GM12878 (cell line): ENCODE data around the gene FSIP1. TPM values are rescaled to one million over a fixed set of nuclear protein-coding genes. Genes with fewer than 3 reads are reported as not detected.

ENCODE experiments used
- ATAC-seq: fragments of 200-7000 bp; cut with Tn5 transposase; 3 replicates; pipeline ENCODE4 v1.9.1; 2020; ENCODE audit warnings: mild to moderate bottlenecking, moderate library complexity
- BruUV-seq: library from RNA; stranded (reverse); fragments of 400-500 nt; replicated peaks from 2 replicates; lab custom pipeline; 2021; lab: Mats Ljungman, UMichigan
- CTCF ChIA-PET: fragments of 300-600 bp; sonication (Branson Sonifier 250); formaldehyde crosslinking; extraction: SDS; loops from one replicate; lab custom pipeline; 2021; ENCODE audit warnings: inconsistent platforms; lab: Yijun Ruan, JAX
- POLR2A ChIA-PET: fragments of 350-600 bp; formaldehyde crosslinking; extraction: SDS; loops from one replicate; lab custom pipeline; 2021; ENCODE audit warnings: inconsistent platforms; lab: Charles Lee
- RAD21 ChIA-PET: fragments of 300-600 bp; sonication (Branson Sonifier 250); formaldehyde crosslinking; loops from one replicate; lab custom pipeline; 2023; ENCODE audit warnings: antibody characterized with exemption; ENCODE audit not compliant: unreplicated experiment; lab: Charles Lee
- SMC1A ChIA-PET: fragments of 300-600 bp; sonication (Branson Sonifier 250); formaldehyde crosslinking; loops from one replicate; lab custom pipeline; 2023; ENCODE audit not compliant: unreplicated experiment, uncharacterized antibody; lab: Charles Lee
- DNase-seq: peaks from one replicate; pipeline ENCODE4 v3.0.0-alpha.2; 2011; ENCODE audit warnings: low read depth, low spot score
- FAIRE-seq: peaks from 3 replicates; lab custom pipeline; 2011; peaks lifted over from hg19 to GRCh38; lab: Jason Lieb, UNC
- H2AFZ ChIP-seq: 2 replicates; pipeline ENCODE4 v1.6.0; 2011; ENCODE audit warnings: low read depth, low read length, control low read depth; ENCODE audit not compliant: control insufficient read depth
- H3K27ac ChIP-seq: 2 replicates; pipeline ENCODE4 v1.5.1; 2011; ENCODE audit warnings: control low read depth; ENCODE audit not compliant: control insufficient read depth, insufficient read depth
- H3K27me3 ChIP-seq, 2 experiments: replicated peaks in 1 of 2; 2 replicates each; pipeline versions ENCODE4 v1.6.0 to v1.6.1; 2011; ENCODE audit warnings: low read length in 1 of 2; ENCODE audit not compliant: control insufficient read depth in 2 of 2, insufficient read depth in 2 of 2
- H3K36me3 ChIP-seq, 2 experiments: 2 replicates each; pipeline ENCODE4 v1.5.1; 2011; ENCODE audit warnings: low read length in 1 of 2; ENCODE audit not compliant: control insufficient read depth in 2 of 2, insufficient read depth in 2 of 2
- H3K4me1 ChIP-seq: 2 replicates; pipeline ENCODE4 v1.6.1; 2011; ENCODE audit warnings: mild to moderate bottlenecking, low read length, moderate library complexity, mixed read lengths; ENCODE audit not compliant: control insufficient read depth, insufficient read depth
- H3K4me2 ChIP-seq: 2 replicates; pipeline ENCODE4 v1.6.0; 2011; ENCODE audit warnings: control low read depth; ENCODE audit not compliant: control insufficient read depth, insufficient read depth
- H3K4me3 ChIP-seq: fragments of 200-600 bp; sonication (generic); 2 replicates; pipeline ENCODE4 v1.5.1; 2016
- H3K79me2 ChIP-seq: 2 replicates; pipeline ENCODE4 v1.6.0; 2011; ENCODE audit warnings: low read length; ENCODE audit not compliant: control insufficient read depth, insufficient read depth
- H3K9ac ChIP-seq: 2 replicates; pipeline ENCODE4 v1.8.0; 2011; ENCODE audit warnings: low read length, control low read depth, mixed read lengths; ENCODE audit not compliant: control insufficient read depth, insufficient read depth
- H3K9me3 ChIP-seq: replicated peaks from 3 replicates; pipeline ENCODE4 v1.5.1; 2011; ENCODE audit warnings: mild to moderate bottlenecking, low read length; ENCODE audit not compliant: control insufficient read depth, insufficient read depth
- H4K20me1 ChIP-seq: 2 replicates; pipeline ENCODE4 v1.6.0; 2011; ENCODE audit not compliant: control insufficient read depth, insufficient read depth
- BHLHE40 ChIP-seq, 2 experiments: fragments of 450-650 bp in 1 of 2; IDR thresholded peaks; 2 replicates each; pipeline ENCODE4 v1.6.1; 2011 to 2017; ENCODE audit warnings: low read depth in 2 of 2, borderline replicate concordance in 1 of 2, improper control_type of control experiment in 1 of 2, low read length in 1 of 2, mild to moderate bottlenecking in 1 of 2
- KLF5 ChIP-seq: fragments of 450-650 bp; IDR thresholded peaks from 2 replicates; pipeline ENCODE4 v1.6.1; 2014; ENCODE audit warnings: mild to moderate bottlenecking; ENCODE audit not compliant: partially characterized antibody
- MEF2A ChIP-seq: IDR thresholded peaks from 2 replicates; pipeline ENCODE4 v1.6.1; 2011; ENCODE audit warnings: low read depth, mild to moderate bottlenecking, low read length, moderate library complexity; ENCODE audit not compliant: insufficient read depth
- NBN ChIP-seq: fragments of 450-650 bp; IDR thresholded peaks from 2 replicates; pipeline ENCODE4 v1.6.1; 2016
- PAX5 ChIP-seq: IDR thresholded peaks from 2 replicates; pipeline ENCODE4 v1.6.1; 2011; ENCODE audit warnings: low read depth, low read length, borderline replicate concordance
- PBX3 ChIP-seq: IDR thresholded peaks from 2 replicates; pipeline ENCODE4 v1.6.1; 2011; ENCODE audit warnings: mild to moderate bottlenecking, low read depth, low read length, moderate library complexity; ENCODE audit not compliant: insufficient replicate concordance
- RB1 ChIP-seq: fragments of 450-650 bp; formaldehyde crosslinking; IDR thresholded peaks from 2 replicates; pipeline ENCODE4 v1.6.1; 2017; ENCODE audit warnings: mild to moderate bottlenecking, borderline replicate concordance
- SKIL ChIP-seq: fragments of 450-650 bp; IDR thresholded peaks from 2 replicates; pipeline ENCODE4 v1.6.1; 2017; ENCODE audit warnings: mild to moderate bottlenecking, low read depth, inconsistent platforms; ENCODE audit not compliant: poor library complexity, severe bottlenecking
- SREBF2 ChIP-seq: IDR thresholded peaks from 2 replicates; pipeline ENCODE4 v1.6.1; 2012; ENCODE audit warnings: mild to moderate bottlenecking, low read length
- SRF ChIP-seq, 2 experiments: IDR thresholded peaks; 2 replicates each; pipeline ENCODE4 v1.6.1; 2011; ENCODE audit warnings: low read depth in 2 of 2, low read length in 2 of 2, mild to moderate bottlenecking in 1 of 2, moderate library complexity in 1 of 2
- ZNF592 ChIP-seq: fragments of 450-650 bp; IDR thresholded peaks from 2 replicates; pipeline ENCODE4 v1.6.1; 2017; ENCODE audit warnings: mild to moderate bottlenecking, moderate library complexity
- WGBS: methylation state at CpG from one replicate; pipeline ENCODE4 v1.1.6; 2016; ENCODE audit warnings: low lambda C conversion rate; ENCODE audit not compliant: insufficient replicate concordance, insufficient coverage; ENCODE audit errors: missing lambda C conversion rate; 5-methylcytosine and 5-hydroxymethylcytosine counted together
- in situ Hi-C: fragments of 300-500 bp; cut with MboI; formaldehyde crosslinking; loops from 9 replicates; pipeline ENCODE4 v1.14.3; 2018; ENCODE audit warnings: mixed read lengths
- intact Hi-C: fragments of 100-400 bp; cut with micrococcal nuclease; formaldehyde crosslinking; loops from one replicate; pipeline ENCODE4 v1.14.2; 2022; ENCODE audit not compliant: unreplicated experiment
- polyA plus RNA-seq, 11 experiments: library from polyadenylated mRNA; depleted of rRNA in 4 of 11; unstranded in 6 of 11; stranded (reverse) in 5 of 11; fragments of >200 nt; fragmentation: Nextera tagmentation in 4 of 11; fragmentation: Illumina TruSeq in 1 of 11; extraction: Ambion mirVana in 4 of 11; extraction: Trizol in 1 of 11; gene quantifications; 1 replicate in 1 of 11; 2 replicates in 10 of 11; pipeline versions ENCODE4 v1.2.1 to v1.2.3, GENCODE V29; 2011 to 2016; ENCODE audit warnings: inconsistent platforms in 2 of 11, missing spikeins in 2 of 11, low read depth in 1 of 11
- total RNA-seq, 4 experiments: library from RNA; depleted of rRNA in 3 of 4; stranded (reverse); fragments of >200 nt in 3 of 4; fragmentation: Illumina TruSeq in 1 of 4; extraction: Trizol in 1 of 4; gene quantifications; 2 replicates each; pipeline versions ENCODE4 v1.2.1 to v1.2.3, GENCODE V29; 2013 to 2021

Gene FSIP1
- total and polyA plus RNA-seq, 10 of the 15 experiments (the other 5 are each of a cell fraction or from before 2014, with no cell fraction given) = 0.15 to 0.67 (median 0.35) TPM

GRCh38 chr15:39580117-39580484, 202.5 kb downstream of the FSIP1 start (continued):
- TF ChIP-seq ZNF592 (0 out of 2 replicates have a peak, but pooled peaks have one; percentile 7), SKIL (no peak)

- Histone ChIP-seq H3K79me2 (no peaks in the 10 kb centered on the region), H3K27ac (no peak overlapping the region), H3K9ac (no peak overlapping the region), H3K4me2 (peak overlapping the region; percentile 91; the same call in 1 of the 2 replicates), H4K20me1 (no peaks in the 10 kb centered on the region), H2AFZ (no peak overlapping the region), H3K4me3 (no peak overlapping the region), H3K36me3 (no peaks in the 10 kb centered on the region), H3K4me1 (no peaks in the 10 kb centered on the region), H3K9me3 (no peaks in the 10 kb centered on the region; the same call in 2 of the 3 replicates), H3K27me3 (peaks cover 4 to 5% of the 10 kb centered on the region in 2 experiments; a peak in 3 of 4 replicates)
- ChIA-PET RAD21 (interaction anchor here (1.1 to 2.3 kb wide), 6 partner anchors 9 to 1139 kb away, joined by 4 to 13 read pairs (median 6); no protein-coding TSS in a partner anchor), POLR2A (no interaction called here), CTCF (interaction anchor here (0.7 to 8.5 kb wide), 28 partner anchors 9 to 1139 kb away, joined by 3 to 68 read pairs (median 5); no protein-coding TSS in a partner anchor), SMC1A (interaction anchor here (0.5 to 1.8 kb wide), 11 partner anchors 13 to 763 kb away, joined by 3 to 9 read pairs (median 3); no protein-coding TSS in a partner anchor)
- WGBS = 8% methylated on average over 18 of the region's 18 CpGs
- ATAC-seq (peak; percentile 59), FAIRE-seq (no peak), DNase-seq (no peak)
- BruUV-seq = no TSS peak
- intact Hi-C loops = loop anchor here (1.0 to 5.0 kb wide), 6 partner anchors 108 to 867 kb away; no protein-coding TSS in a partner anchor
- in situ Hi-C loops = loop anchor here (5.0 to 25.0 kb wide), 3 partner anchors 452 to 872 kb away; no protein-coding TSS in a partner anchor
- TF ChIP-seq BHLHE40 (IDR thresholded peaks at IDR 0.05; ENCODE audit: borderline replicate concordance in 1 of 2, low read depth in 2 of 2, low read length in 1 of 2) (peak in 1 of 2 experiments; percentile 41; a peak in 2 of 4 replicates), SREBF2 (no peak), KLF5 (no peak), RB1 (no peak), MEF2A (no peak), PBX3 (no peak), PAX5 (no peak), SRF (IDR thresholded peaks at IDR 0.05; ENCODE audit: low read depth in 2 of 2, low read length in 2 of 2) (peak; percentile 23 to 56; a peak in 2 of 4 replicates), NBN (no peak)
These were observed 203.0 kb downstream of the FSIP1 start for GRCh38 chr15:39579487-39580116.
